PC-3 (cell line): ENCODE results near the gene PITPNM3. TPM values are rescaled to one million over a fixed set of nuclear protein-coding genes. Genes with fewer than 3 reads are reported as not detected.

Experiments used
- ATAC-seq: fragments of 200-7000 bp; cut with Tn5 transposase; 2 replicates; pipeline ENCODE4 v1.9.1; 2020; ENCODE audit warnings: mild to moderate bottlenecking, moderate library complexity
- BruUV-seq: library from RNA; stranded (reverse); fragments of 400-500 nt; replicated peaks from 2 replicates; lab custom pipeline; 2021; lab: Mats Ljungman, UMichigan
- CTCF ChIA-PET: fragments of 300-600 bp; sonication (Branson Sonifier 250); formaldehyde crosslinking; loops from one replicate; lab custom pipeline; 2022; ENCODE audit warnings: antibody characterized with exemption; lab: Charles Lee
- POLR2A ChIA-PET: fragments of 300-600 bp; sonication (Branson Sonifier 250); formaldehyde crosslinking; loops from one replicate; lab custom pipeline; 2022; ENCODE audit warnings: antibody characterized with exemption; ENCODE audit not compliant: unreplicated experiment; lab: Charles Lee
- DNase-seq: peaks from one replicate; pipeline ENCODE4 v3.0.0-alpha.2; 2015
- H2AFZ ChIP-seq: fragments of 300-600 bp; sonication (generic); 2 replicates; pipeline ENCODE4 v1.6.0; 2016; ENCODE audit warnings: antibody characterized with exemption, low read length
- H3F3A ChIP-seq: fragments of 300-600 bp; sonication (generic); one replicate; pipeline ENCODE4 v1.6.0; 2017; ENCODE audit warnings: antibody characterized with exemption, low read length, control low read depth, mild to moderate bottlenecking; ENCODE audit not compliant: unreplicated experiment
- H3K27ac ChIP-seq: fragments of 300-600 bp; sonication (generic); 2 replicates; pipeline ENCODE4 v1.5.1; 2016; ENCODE audit warnings: mild to moderate bottlenecking, low read length
- H3K27me3 ChIP-seq: fragments of 300-600 bp; sonication (generic); 2 replicates; pipeline ENCODE4 v1.6.1; 2016; ENCODE audit warnings: low read length, mixed read lengths
- H3K36me3 ChIP-seq: fragments of 300-600 bp; sonication (generic); 2 replicates; pipeline ENCODE4 v1.6.1; 2016; ENCODE audit warnings: low read depth, mixed run types, low read length, mixed read lengths
- H3K4me1 ChIP-seq: fragments of 300-600 bp; sonication (generic); 2 replicates; pipeline ENCODE4 v1.5.1; 2016; ENCODE audit warnings: low read length; ENCODE audit not compliant: insufficient read depth
- H3K4me2 ChIP-seq: fragments of 300-600 bp; sonication (generic); 2 replicates; pipeline ENCODE4 v1.6.0; 2016; ENCODE audit warnings: low read length
- H3K4me3 ChIP-seq: fragments of 300-600 bp; sonication (generic); 2 replicates; pipeline ENCODE4 v1.5.1; 2016; ENCODE audit warnings: mild to moderate bottlenecking, low read length, mixed read lengths
- H3K79me2 ChIP-seq: fragments of 300-600 bp; sonication (generic); 2 replicates; pipeline ENCODE4 v1.6.1; 2017; ENCODE audit warnings: low read length, mixed read lengths
- H3K9ac ChIP-seq: fragments of 300-600 bp; sonication (generic); 2 replicates; pipeline ENCODE4 v1.6.0; 2016; ENCODE audit warnings: mild to moderate bottlenecking, low read length
- H3K9me2 ChIP-seq: fragments of 300-600 bp; sonication (generic); replicated peaks from 2 replicates; pipeline ENCODE4 v1.6.1; 2016; ENCODE audit warnings: mixed run types, low read length, mixed read lengths
- H3K9me3 ChIP-seq: fragments of 300-600 bp; sonication (generic); 2 replicates; pipeline ENCODE4 v1.6.1; 2016; ENCODE audit warnings: low read length, mixed read lengths
- H4K20me1 ChIP-seq: fragments of 300-600 bp; sonication (generic); 2 replicates; pipeline ENCODE4 v1.6.1; 2016; ENCODE audit warnings: low read length, mixed read lengths
- CTCF ChIP-seq: fragments of 300-600 bp; sonication (generic); conservative IDR thresholded peaks from 2 replicates; pipeline ENCODE4 v1.5.1; 2017; ENCODE audit warnings: antibody characterized with exemption, low read depth, mild to moderate bottlenecking, low read length
- EZH2 ChIP-seq: fragments of 300-600 bp; sonication (generic); IDR thresholded peaks from one replicate; pipeline ENCODE4 v1.6.1; 2017; ENCODE audit warnings: antibody characterized with exemption, mild to moderate bottlenecking, low read length; ENCODE audit not compliant: unreplicated experiment
- EZH2phosphoT487 ChIP-seq: fragments of 300-600 bp; sonication (generic); IDR thresholded peaks from 2 replicates; pipeline ENCODE4 v1.6.1; 2018; ENCODE audit warnings: mild to moderate bottlenecking, antibody characterized with exemption, low read length, borderline replicate concordance
- intact Hi-C: fragments of 100-400 bp; cut with micrococcal nuclease; formaldehyde crosslinking; loops from 2 replicates; pipeline ENCODE4 v1.9.0; 2023
- total RNA-seq: library from RNA; depleted of rRNA; stranded (reverse); fragments of >200 nt; gene quantifications from 2 replicates; pipeline ENCODE4 v1.2.3, GENCODE V29; 2014

Gene PITPNM3
- total RNA-seq, 1 experiment from 2014 or later: 7.1 TPM

DNA sequence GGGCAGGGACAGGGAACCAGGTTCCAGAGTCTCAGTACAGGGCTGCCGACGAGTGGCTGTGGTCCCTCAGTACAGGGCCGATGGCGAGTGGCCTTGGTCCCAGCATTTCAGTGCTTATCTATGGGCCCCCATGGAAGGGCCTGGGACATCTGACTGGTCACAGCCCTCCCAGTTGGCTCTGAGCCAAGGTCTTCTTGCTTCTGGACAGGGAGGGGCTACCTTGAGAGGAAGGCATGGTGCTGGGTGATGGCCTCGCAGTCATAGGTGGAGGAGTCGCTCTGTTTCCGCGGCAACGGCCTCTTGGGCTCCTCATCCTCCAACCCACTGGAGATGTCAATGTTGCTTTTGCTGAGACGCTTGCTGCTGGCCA, 79.6 kb downstream of the PITPNM3 start:
- Histone ChIP-seq H3K4me1 (peaks cover 9% of the 10 kb centered on the region), H3K9ac (no peak overlapping the region), H3F3A (no peaks in the 10 kb centered on the region), H3K9me2 (no peaks in the 10 kb centered on the region), H3K79me2 (no peaks in the 10 kb centered on the region), H3K27me3 (no peaks in the 10 kb centered on the region), H4K20me1 (no peaks in the 10 kb centered on the region), H3K4me2 (no peak overlapping the region), H3K36me3 (no peaks in the 10 kb centered on the region), H3K27ac (no peak overlapping the region), H2AFZ (no peak overlapping the region), H3K4me3 (no peak overlapping the region), H3K9me3 (no peaks in the 10 kb centered on the region)
- intact Hi-C loops: no loop called here
- ChIA-PET CTCF (no interaction called here), POLR2A (no interaction called here)
- ATAC-seq (no peak), DNase-seq (no peak)
- TF ChIP-seq EZH2phosphoT487: no peak
- TF ChIP-seq CTCF: no peak
- TF ChIP-seq EZH2: no peak
- BruUV-seq: no TSS peak

GRCh38 chr17:6476076-6476809, 80.1 kb downstream of the PITPNM3 start:
- peaks cover 15% of the 10 kb centered on the region for H3K4me1 ChIP-seq
- H3K4me2 ChIP-seq: no peak overlapping the region
- ATAC-seq: no peak
- no TSS peak for BruUV-seq
- no peak overlapping the region for H2AFZ ChIP-seq
- no peaks in the 10 kb centered on the region for H3K9me3 ChIP-seq
- POLR2A ChIA-PET: no interaction called here
- no peak for DNase-seq
- CTCF ChIA-PET: no interaction called here
- no peaks in the 10 kb centered on the region for H4K20me1 ChIP-seq
- TF ChIP-seq CTCF: no peak
- no peak for TF ChIP-seq EZH2
- no peak for TF ChIP-seq EZH2phosphoT487
- no peak overlapping the region for H3K4me3 ChIP-seq
- H3K79me2 ChIP-seq: no peaks in the 10 kb centered on the region
- H3K27me3 ChIP-seq: no peaks in the 10 kb centered on the region
- H3K9ac ChIP-seq: no peak overlapping the region
- H3K9me2 ChIP-seq: no peaks in the 10 kb centered on the region
- H3K36me3 ChIP-seq: no peaks in the 10 kb centered on the region
- H3F3A ChIP-seq: no peaks in the 10 kb centered on the region
- H3K27ac ChIP-seq: no peak overlapping the region
- intact Hi-C loops: no loop called here

- ChIA-PET POLR2A (no interaction called here), CTCF (no interaction called here)
- Histone ChIP-seq H4K20me1 (no peaks in the 10 kb centered on the region), H3K27ac (no peak overlapping the region), H3K4me1 (peaks cover 15% of the 10 kb centered on the region), H3K4me3 (no peak overlapping the region), H3K4me2 (no peak overlapping the region), H3K9me2 (no peaks in the 10 kb centered on the region), H3F3A (no peaks in the 10 kb centered on the region), H3K9me3 (no peaks in the 10 kb centered on the region), H3K36me3 (no peaks in the 10 kb centered on the region), H3K79me2 (no peaks in the 10 kb centered on the region), H2AFZ (no peak overlapping the region), H3K27me3 (no peaks in the 10 kb centered on the region), H3K9ac (no peak overlapping the region)
- BruUV-seq: no TSS peak
- intact Hi-C loops: no loop called here
- ATAC-seq (no peak), DNase-seq (no peak)
- TF ChIP-seq EZH2 (no peak), CTCF (no peak), EZH2phosphoT487 (no peak)
These were observed 80.9 kb downstream of the PITPNM3 start for GRCh38 chr17:6475411-6475810.
